A549 (cell line): ENCODE data around the gene STK33. TPM values are rescaled to one million over a fixed set of nuclear protein-coding genes. Genes with fewer than 3 reads are reported as not detected.

Source experiments
- ATAC-seq, 2 experiments: fragments of 200-7000 bp in 1 of 2; fragments of >200 bp in 1 of 2; cut with Nextera tagmentation in 1 of 2; cut with Tn5 transposase in 1 of 2; 3 replicates each; pipeline versions ENCODE4 v1.8.0 to v1.9.1; 2018 to 2020; ENCODE audit warnings: mild to moderate bottlenecking in 1 of 2, moderate library complexity in 1 of 2
- CTCF ChIA-PET: fragments of 300-600 bp; sonication (Branson Sonifier 250); formaldehyde crosslinking; extraction: SDS; loops from one replicate; lab custom pipeline; 2021; ENCODE audit warnings: antibody characterized with exemption, inconsistent platforms; lab: Yijun Ruan, JAX
- POLR2A ChIA-PET: fragments of 350-600 bp; formaldehyde crosslinking; extraction: SDS; loops from one replicate; lab custom pipeline; 2021; ENCODE audit warnings: antibody characterized with exemption, inconsistent platforms; lab: Yijun Ruan, JAX
- DNase-seq, 2 experiments: peaks; one replicate each; pipeline versions ENCODE4 v3.0.0 to v3.0.0-alpha.2; 2011 to 2016; ENCODE audit warnings: low read depth in 1 of 2, low spot score in 1 of 2
- FAIRE-seq: peaks from 2 replicates; lab custom pipeline; 2011; peaks lifted over from hg19 to GRCh38; lab: Jason Lieb, UNC
- H3K27ac ChIP-seq, 2 experiments: fragments of >200 bp; sonication (Bioruptor Twin); formaldehyde crosslinking; 3 replicates each; pipeline ENCODE4 v1.5.1; 2016 to 2017
- H3K4me1 ChIP-seq: fragments of >200 bp; sonication (Bioruptor Twin); formaldehyde crosslinking; 3 replicates; pipeline ENCODE4 v1.6.1; 2016
- H3K4me2 ChIP-seq: fragments of >200 bp; sonication (Bioruptor Twin); formaldehyde crosslinking; 3 replicates; pipeline ENCODE4 v1.6.1; 2016
- H3K4me3 ChIP-seq: fragments of >200 bp; sonication (Bioruptor Twin); formaldehyde crosslinking; 3 replicates; pipeline ENCODE4 v1.5.1; 2016
- H3K9me3 ChIP-seq: fragments of >200 bp; sonication (Bioruptor Twin); formaldehyde crosslinking; 3 replicates; pipeline ENCODE4 v1.6.1; 2016
- BCL3 ChIP-seq: fragments of >200 bp; sonication (Bioruptor Twin); formaldehyde crosslinking; IDR thresholded peaks from 3 replicates; pipeline ENCODE4 v1.6.1; 2016
- BHLHE40 ChIP-seq: IDR thresholded peaks from 2 replicates; pipeline ENCODE4 v1.6.1; 2012; ENCODE audit warnings: low read depth, low read length, inconsistent platforms
- CBX8 ChIP-seq: fragments of 200-600 bp; sonication (generic); IDR thresholded peaks from 2 replicates; pipeline ENCODE4 v1.6.1; 2016
- CEBPB ChIP-seq, 2 experiments: fragments of >200 bp in 1 of 2; sonication (Bioruptor Twin) in 1 of 2; formaldehyde crosslinking in 1 of 2; IDR thresholded peaks; 2 replicates each; pipeline ENCODE4 v1.6.1; 2012 to 2016
- CHD4 ChIP-seq: fragments of 200-600 bp; sonication (generic); IDR thresholded peaks from 2 replicates; pipeline ENCODE4 v1.6.1; 2016; ENCODE audit warnings: antibody characterized with exemption, mild to moderate bottlenecking, borderline replicate concordance
- E2F6 ChIP-seq: IDR thresholded peaks from 2 replicates; pipeline ENCODE4 v1.6.1; 2012; ENCODE audit warnings: low read depth, borderline replicate concordance
- EHF ChIP-seq: fragments of 250-450 bp; sonication (Bioruptor Pico); IDR thresholded peaks from 2 replicates; pipeline ENCODE4 v1.5.0; 2020; ENCODE audit warnings: mild to moderate bottlenecking
- EP300 ChIP-seq, 2 experiments: fragments of >200 bp; sonication (Bioruptor Twin); formaldehyde crosslinking; IDR thresholded peaks; 2 replicates in 1 of 2; 3 replicates in 1 of 2; pipeline ENCODE4 v1.6.1; 2016 to 2017
- FOSB ChIP-seq: fragments of 250-450 bp; sonication (Bioruptor Pico); IDR thresholded peaks from 2 replicates; pipeline ENCODE4 v1.5.0; 2020; ENCODE audit warnings: mild to moderate bottlenecking, moderate library complexity
- HES2 ChIP-seq: fragments of >200 bp; sonication (Bioruptor Twin); formaldehyde crosslinking; IDR thresholded peaks from 2 replicates; pipeline ENCODE4 v1.6.1; 2016
- HOXA7 ChIP-seq: fragments of 250-450 bp; sonication (Bioruptor Pico); IDR thresholded peaks from 2 replicates; pipeline ENCODE4 v1.5.0; 2020; ENCODE audit warnings: mild to moderate bottlenecking, moderate library complexity
- HOXB13 ChIP-seq: fragments of 250-450 bp; sonication (Bioruptor Pico); IDR thresholded peaks from 2 replicates; pipeline ENCODE4 v1.5.0; 2020; ENCODE audit warnings: low read depth, mild to moderate bottlenecking, moderate library complexity
- HOXB5 ChIP-seq: fragments of 250-450 bp; sonication (Bioruptor Pico); IDR thresholded peaks from 2 replicates; pipeline ENCODE4 v1.5.0; 2020; ENCODE audit warnings: mild to moderate bottlenecking, moderate library complexity
- KDM1A ChIP-seq: fragments of 200-600 bp; sonication (generic); IDR thresholded peaks from 2 replicates; pipeline ENCODE4 v1.6.1; 2016; ENCODE audit warnings: low read depth, mild to moderate bottlenecking
- MAX ChIP-seq: IDR thresholded peaks from 2 replicates; pipeline ENCODE4 v1.6.1; 2012
- MAZ ChIP-seq: fragments of 150-350 bp; IDR thresholded peaks from 2 replicates; pipeline ENCODE4 v1.6.1; 2014; ENCODE audit warnings: antibody characterized with exemption, low read depth, low read length, borderline replicate concordance
- MYC ChIP-seq: IDR thresholded peaks from 2 replicates; pipeline ENCODE4 v1.6.1; 2012; ENCODE audit warnings: mild to moderate bottlenecking, inconsistent platforms, low read length, improper control_type of control experiment, borderline replicate concordance
- NFE2L2 ChIP-seq: fragments of 150-350 bp; conservative IDR thresholded peaks from 2 replicates; pipeline ENCODE4 v1.6.1; 2014; ENCODE audit warnings: low read length
- NPAS2 ChIP-seq: fragments of 250-450 bp; sonication (Bioruptor Pico); IDR thresholded peaks from 2 replicates; pipeline ENCODE4 v1.8.0; 2022; ENCODE audit warnings: mild to moderate bottlenecking, moderate library complexity, borderline replicate concordance
- POLR2A ChIP-seq: IDR thresholded peaks from 2 replicates; pipeline ENCODE4 v1.6.1; 2012; ENCODE audit warnings: mild to moderate bottlenecking, low read length
- POLR2AphosphoS2 ChIP-seq: conservative IDR thresholded peaks from 2 replicates; pipeline ENCODE4 v1.6.1; 2012; ENCODE audit warnings: low read length, improper control_type of control experiment, inconsistent platforms
- RCOR1 ChIP-seq: fragments of 150-350 bp; IDR thresholded peaks from 2 replicates; pipeline ENCODE4 v1.6.1; 2014; ENCODE audit warnings: antibody characterized with exemption, low read length, low read depth
- RNF2 ChIP-seq: fragments of 200-600 bp; sonication (generic); IDR thresholded peaks from 2 replicates; pipeline ENCODE4 v1.6.1; 2016; ENCODE audit warnings: low read depth, mild to moderate bottlenecking, antibody characterized with exemption, moderate library complexity, borderline replicate concordance
- SMC3 ChIP-seq: fragments of >200 bp; sonication (Bioruptor Twin); formaldehyde crosslinking; IDR thresholded peaks from 3 replicates; pipeline ENCODE4 v1.6.1; 2018; ENCODE audit warnings: inconsistent platforms
- ZC3H11A ChIP-seq: fragments of 450-650 bp; IDR thresholded peaks from 2 replicates; pipeline ENCODE4 v1.6.1; 2014; ENCODE audit warnings: antibody characterized with exemption, mild to moderate bottlenecking
- ZFP36 ChIP-seq: fragments of 450-650 bp; IDR thresholded peaks from 2 replicates; pipeline ENCODE4 v1.6.1; 2014; ENCODE audit warnings: borderline replicate concordance; ENCODE audit not compliant: partially characterized antibody
- WGBS: methylation state at CpG from one replicate; pipeline ENCODE4 v1.1.6; 2017; ENCODE audit errors: missing lambda C conversion rate; 5-methylcytosine and 5-hydroxymethylcytosine counted together
- polyA plus RNA-seq, 4 experiments: library from polyadenylated mRNA; depleted of rRNA in 3 of 4; stranded (reverse); fragments of >200 nt; fragmentation: RNase III in 1 of 4; extraction: RNeasy Plus Mini Kit Qiagen cat#74134 plus additional on column Dnase treatment in 1 of 4; gene quantifications; 2 replicates in 3 of 4; 3 replicates in 1 of 4; pipeline ENCODE4 v1.2.3, GENCODE V29; 2011 to 2017

STK33 gene
- polyA plus RNA-seq, 2 of the 4 experiments (the other 2 are of a cell fraction) = 5.2 to 5.8 TPM

GRCh38 chr11:8361664-8362210, 232.3 kb downstream of the STK33 start:
- H3K4me1 ChIP-seq = no peaks in the 10 kb centered on the region
- WGBS = 86% methylated on average over 7 of the region's 12 CpGs
- DNase-seq = no peak
- ChIA-PET POLR2A (no interaction called here), CTCF (interaction anchor here (0.5 kb wide), 1 partner anchor 1173 kb away, joined by 5 read pairs; no protein-coding TSS in a partner anchor)
- H3K9me3 ChIP-seq = no peaks in the 10 kb centered on the region
- no peak for ATAC-seq
- no peak overlapping the region for H3K27ac ChIP-seq
- TF ChIP-seq FOSB (CRISPR knock-in tag) (no peak), KDM1A (no peak), NPAS2 (CRISPR knock-in tag) (no peak), CHD4 (no peak), MYC (no peak), POLR2AphosphoS2 (no peak), BCL3 (no peak), MAZ (no peak), EHF (CRISPR knock-in tag) (no peak), E2F6 (no peak), BHLHE40 (no peak)
- H3K4me2 ChIP-seq = no peak overlapping the region
- H3K4me3 ChIP-seq = no peak overlapping the region
- FAIRE-seq = no peak

- TF ChIP-seq MAZ = no peak
- TF ChIP-seq ZFP36 = no peak
- TF ChIP-seq RNF2 = no peak
- no peak for TF ChIP-seq EP300 (IDR thresholded peaks at IDR 0.05)
- TF ChIP-seq CBX8 = no peak
- TF ChIP-seq ZC3H11A = no peak
- no peak for TF ChIP-seq RCOR1
- TF ChIP-seq HOXB13 = no peak
- TF ChIP-seq MAX = no peak
- TF ChIP-seq POLR2A = no peak
- TF ChIP-seq SMC3 = no peak
- no peak for TF ChIP-seq BHLHE40
- no peak for TF ChIP-seq NFE2L2
- no peak for TF ChIP-seq HOXB5 (CRISPR knock-in tag)
- TF ChIP-seq HES2 = no peak
- no peak for TF ChIP-seq BCL3
- no peak for TF ChIP-seq CEBPB (IDR thresholded peaks at IDR 0.05)
- TF ChIP-seq HOXA7 (CRISPR knock-in tag) = no peak
- TF ChIP-seq, all 56 proteins: peak for 0
- POLR2A ChIA-PET = no interaction called here
Observed at GRCh38 chr11:8361206-8361605, 232.8 kb downstream of the STK33 start.

More at GRCh38 chr11:8361206-8361605, 232.8 kb downstream of the STK33 start:
- H3K4me3 ChIP-seq = no peak overlapping the region
- CTCF ChIA-PET = no interaction called here
- H3K27ac ChIP-seq = no peak overlapping the region
- WGBS = 56% methylated on average over 5 of the region's 7 CpGs
- no peak overlapping the region for H3K4me2 ChIP-seq
- ATAC-seq (no peak), DNase-seq (no peak), FAIRE-seq (no peak)
- H3K4me1 ChIP-seq = no peaks in the 10 kb centered on the region
- H3K9me3 ChIP-seq = no peaks in the 10 kb centered on the region
